ENCODE results near the gene CNOT11. TPM values are rescaled to one million over a fixed set of nuclear protein-coding genes. Genes with fewer than 3 reads are reported as not detected.

CNOT11 gene
- total and polyA plus RNA-seq, 2 of the 13 experiments (the other 11 are each of a cell fraction or from before 2014, with no cell fraction given): 114 to 209 TPM

- no peak for TF ChIP-seq KIAA2018 (CRISPR knock-in tag; IDR thresholded peaks at IDR 0.05; ENCODE audit: borderline replicate concordance)
- TF ChIP-seq PLSCR1 (CRISPR knock-in tag; IDR thresholded peaks at IDR 0.05; ENCODE audit: borderline replicate concordance): peak; percentile 50; the same call in 1 of the 2 replicates
- no peak; the same call in 1 of the 2 replicates for TF ChIP-seq ZNF563 (CRISPR knock-in tag; IDR thresholded peaks at IDR 0.05)
- peak; percentile 30 for TF ChIP-seq ZNF142 (CRISPR knock-in tag; IDR thresholded peaks at IDR 0.05)
- TF ChIP-seq ISL2 (CRISPR knock-in tag; IDR thresholded peaks at IDR 0.05): no peak
- no peak for TF ChIP-seq ZNF20 (CRISPR knock-in tag; IDR thresholded peaks at IDR 0.05)
- peak; percentile 14; the same call in 1 of the 2 replicates for TF ChIP-seq MATR3 (CRISPR knock-in tag; IDR thresholded peaks at IDR 0.05)
- no peak for TF ChIP-seq HMGA1 (CRISPR knock-in tag; conservative IDR thresholded peaks at IDR 0.05)
- no peak for TF ChIP-seq ZSCAN25 (CRISPR knock-in tag; IDR thresholded peaks at IDR 0.05)
- TF ChIP-seq ZNF33B (CRISPR knock-in tag; IDR thresholded peaks at IDR 0.05): 0 out of 2 replicates have a peak, but pooled peaks have one; percentile 60
- TF ChIP-seq ZXDC (CRISPR knock-in tag; IDR thresholded peaks at IDR 0.05): no peak
These were observed 55.3 kb downstream of the CNOT11 start (continued) for GRCh38 chr2:101307950-101308431.

Data from HepG2 (cell line).